Hair follicular keratinocyte (primary cell): ENCODE data around the gene CLCN1. TPM values are rescaled to one million over a fixed set of nuclear protein-coding genes. Genes with fewer than 3 reads are reported as not detected.

Source experiments
- total RNA-seq: library from RNA; depleted of rRNA; stranded (reverse); fragments of >200 nt; gene quantifications from 2 replicates; pipeline ENCODE4 v1.2.3, GENCODE V29; 2015

The CLCN1 gene
- 0.08 TPM in 1 of 2 replicates, not detected in the other for total RNA-seq

DNA sequence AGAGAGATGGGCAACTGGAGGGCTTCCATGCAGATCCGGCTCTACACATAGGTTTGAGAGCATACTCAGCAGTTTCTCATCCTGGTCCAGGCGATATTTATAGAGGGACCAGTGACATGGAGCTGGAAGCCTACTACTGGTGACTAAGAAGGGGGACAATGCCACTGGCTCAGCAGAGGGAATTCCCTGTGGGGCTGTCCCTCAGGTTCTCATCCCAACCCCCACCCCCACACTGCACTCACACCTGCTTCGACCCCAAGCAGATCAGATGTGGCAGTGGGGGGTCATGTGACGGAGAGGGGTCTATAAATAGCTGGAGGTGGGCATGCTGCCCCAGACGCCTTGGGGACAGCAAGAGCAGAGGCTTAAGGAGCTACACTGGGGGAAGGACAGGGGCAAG lies at the start of gene CLCN1:
CLCN1 (plus strand) TSS at position 336 of the 400 bp plus-strand sequence. CDS start 102 bp downstream, outside the sequence.

DNA sequence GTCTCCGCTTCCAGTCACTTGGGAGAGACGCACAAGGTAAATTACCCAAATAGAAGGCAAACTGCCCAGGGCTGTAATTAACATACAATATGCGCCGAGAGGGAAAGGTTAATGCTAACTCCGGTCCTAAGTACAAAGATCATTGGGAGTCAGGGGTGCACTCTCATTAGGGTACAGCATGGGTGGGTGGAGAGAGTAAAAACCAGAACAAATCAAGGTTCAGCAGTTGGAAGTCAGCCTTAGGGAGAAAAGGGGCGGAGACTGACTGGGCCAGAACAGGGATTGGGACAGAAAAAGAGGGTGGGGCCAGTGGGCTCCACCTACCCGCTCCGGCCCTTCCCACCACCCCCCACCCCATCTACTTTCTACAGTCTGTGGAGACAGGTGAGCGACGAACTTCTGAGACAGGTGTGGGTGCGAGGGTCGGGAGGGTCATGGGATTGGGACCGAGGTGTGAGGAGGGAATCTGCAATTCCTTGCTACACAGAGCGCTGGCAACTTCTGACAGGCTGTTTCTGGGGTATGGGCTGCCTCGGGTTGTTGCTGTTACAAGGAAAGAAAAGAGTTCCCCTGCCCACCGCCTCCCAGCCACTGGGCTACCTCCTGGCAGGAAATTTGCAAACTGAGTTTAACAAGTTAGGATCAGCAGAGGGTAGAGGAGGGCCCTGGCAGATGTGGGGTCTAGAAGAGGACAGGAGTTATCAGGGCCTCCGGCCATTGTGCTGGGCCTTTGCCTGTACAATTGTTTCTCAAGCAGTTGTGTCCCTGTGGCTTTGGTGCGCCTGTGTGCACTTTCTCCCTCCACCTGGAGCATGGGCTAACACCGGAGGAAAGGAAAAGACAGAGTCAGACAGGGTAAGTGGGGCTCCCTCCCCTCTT lies 31.1 kb upstream of the CLCN1 start, which contains the start of gene TMEM139:
TMEM139 (plus strand) TSS at position 368 of the 879 bp plus-strand sequence. CDS start 1,000 bp downstream, outside the sequence.

DNA sequence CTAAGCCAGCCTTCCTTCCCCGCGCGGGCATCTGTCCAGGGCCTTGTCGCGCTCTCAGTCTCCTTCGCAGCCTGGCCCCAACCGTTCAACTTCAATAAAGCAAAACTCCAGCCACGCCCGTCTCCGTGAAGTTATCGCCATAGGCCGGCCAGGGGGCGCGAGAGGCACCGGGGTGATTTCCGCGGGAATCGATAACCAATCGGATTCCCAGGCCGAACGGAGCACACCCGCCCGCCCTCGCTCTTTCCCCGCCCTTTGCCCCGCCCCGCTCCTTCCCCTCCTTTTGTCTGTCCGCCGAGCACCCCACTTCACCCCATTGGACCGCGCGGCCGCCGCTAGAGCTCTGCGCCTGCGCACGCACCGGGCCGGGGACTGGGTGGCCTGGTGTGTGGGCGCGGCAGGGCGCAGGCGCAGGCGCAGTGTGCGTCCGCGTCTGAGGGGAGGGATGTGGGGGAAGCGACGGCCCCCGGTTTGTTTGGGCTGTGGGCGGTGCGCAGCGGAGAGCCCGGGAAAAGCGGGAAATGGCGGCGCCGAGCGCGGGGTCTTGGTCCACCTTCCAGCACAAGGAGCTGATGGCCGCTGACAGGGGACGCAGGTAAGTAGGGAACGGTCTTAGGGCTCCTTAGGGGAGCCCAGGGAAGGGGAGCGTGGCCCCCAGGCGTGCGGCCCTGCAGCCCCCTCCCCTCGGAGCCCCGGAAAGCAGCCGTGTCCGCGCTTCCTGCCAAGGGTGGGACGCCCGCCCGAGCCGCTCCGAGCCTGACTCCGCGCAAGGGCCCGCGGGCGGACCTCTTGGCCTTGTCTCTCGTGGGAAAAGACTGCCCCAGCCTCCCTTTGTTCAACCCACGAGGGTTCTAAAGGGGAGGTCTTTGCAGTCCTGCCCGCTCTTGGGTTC lies 27.7 kb upstream of the CLCN1 start, which contains the start of gene CASP2:
CASP2 (plus strand) TSS at position 417 of the 892 bp plus-strand sequence; CDS start at position 522, 105 bp downstream.

DNA sequence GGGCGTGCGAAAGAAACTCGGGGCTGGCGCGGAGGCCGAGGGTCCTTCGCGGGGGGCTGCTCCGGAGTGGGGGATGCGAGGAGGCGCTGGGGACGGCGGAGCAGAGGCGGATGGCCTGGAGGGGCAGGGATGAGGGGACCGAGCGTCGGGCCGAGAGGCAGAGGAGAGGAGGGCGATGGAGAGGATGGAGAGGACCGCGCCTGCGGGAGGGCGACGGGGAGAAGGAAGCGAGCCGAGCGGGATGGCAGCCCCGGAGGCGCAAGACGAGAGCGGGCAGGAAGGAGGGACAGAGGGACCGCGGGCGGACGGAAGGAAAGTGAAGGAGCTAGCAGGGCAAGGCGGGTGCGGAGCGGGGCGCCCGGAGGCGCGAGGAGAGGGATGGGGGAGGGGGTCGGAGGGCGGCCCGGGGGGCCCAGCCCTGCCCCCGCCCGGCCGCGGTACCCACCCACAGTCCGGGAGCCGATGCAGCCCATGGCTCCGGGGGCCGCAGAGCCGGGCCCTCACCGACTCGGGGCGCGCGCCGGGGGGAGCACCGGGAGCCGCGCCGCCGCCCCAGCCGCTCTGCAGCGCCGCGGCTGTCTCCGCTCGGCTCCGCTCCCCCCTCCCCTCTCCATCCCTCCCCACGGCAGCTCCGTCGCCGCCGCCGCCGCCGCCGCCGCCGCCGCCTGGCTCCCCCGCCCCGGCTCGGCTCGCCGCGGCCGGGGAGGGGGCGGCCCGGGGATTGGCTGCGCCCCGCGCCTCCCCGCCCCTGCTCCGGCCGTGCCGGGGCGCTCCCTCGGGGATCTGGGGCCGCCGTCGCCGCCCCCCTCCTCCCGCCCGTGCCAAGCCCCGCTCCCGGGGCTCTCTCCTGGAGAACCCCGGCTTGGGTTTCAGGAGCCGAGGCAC lies 46.5 kb downstream of the CLCN1 start, which contains the start of gene FAM131B:
FAM131B (minus strand) TSS at position 583 of the 885 bp plus-strand sequence; CDS start at position 473, 110 bp downstream.

DNA sequence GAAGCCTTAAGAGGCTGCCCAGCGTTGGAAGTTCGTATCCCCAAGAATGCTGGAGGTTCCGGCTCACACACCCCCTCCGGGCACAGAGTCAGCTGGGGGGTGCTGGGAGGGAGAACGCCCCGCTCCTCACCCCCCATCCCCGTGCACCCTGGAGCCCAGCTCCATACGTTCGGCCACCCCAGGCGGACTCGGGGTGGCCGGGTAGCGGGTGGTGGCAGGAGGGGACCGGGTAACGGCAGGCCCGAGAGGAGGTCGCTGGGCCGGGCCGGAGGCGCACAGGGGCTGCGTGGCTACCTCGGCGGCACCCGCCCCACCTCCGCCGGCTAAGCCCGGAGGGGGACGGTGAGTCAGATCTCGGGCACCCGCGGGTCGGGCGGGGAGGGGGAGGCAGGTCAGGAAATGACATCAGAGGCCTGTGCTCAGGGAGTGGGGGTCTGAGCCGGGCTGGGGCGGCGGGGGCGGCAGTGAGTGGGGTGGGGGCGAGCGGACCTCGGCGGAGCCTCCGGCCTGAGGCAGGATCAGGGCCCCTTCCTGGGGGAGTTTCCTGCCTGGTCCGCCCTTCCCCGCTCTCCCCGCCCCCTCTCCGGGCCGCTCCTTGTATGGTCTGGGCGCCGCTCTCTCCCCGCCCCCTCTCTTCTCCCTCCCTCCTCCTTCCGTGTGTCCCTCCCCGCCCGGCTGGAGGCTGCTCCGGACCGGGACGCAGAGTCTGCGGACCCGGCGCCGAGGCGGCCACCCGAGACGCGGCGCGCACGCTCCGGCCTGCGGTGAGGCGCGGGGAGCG lies 64.9 kb downstream of the CLCN1 start, which contains the start of gene ZYX:
ZYX (plus strand) TSS at position 700 of the 781 bp plus-strand sequence. CDS start 227 bp downstream, outside the sequence.

Other genes with a start within 250 kb of the CLCN1 start
- gene PIP, start 184.0 kb upstream of the CLCN1 start, total RNA-seq = not detected in 2 replicates
- not detected in 2 replicates for gene TAS2R39, start 132.7 kb upstream of the CLCN1 start, total RNA-seq
- gene TAS2R40, start 94.1 kb upstream of the CLCN1 start, total RNA-seq = not detected in 2 replicates
- gene GSTK1, start 52.7 kb upstream of the CLCN1 start, total RNA-seq = 118 and 175 TPM in 2 replicates
- 7.1 and 8.9 TPM in 2 replicates for gene TMEM139, start 31.2 kb upstream of the CLCN1 start, total RNA-seq
- 9.4 and 17.2 TPM in 2 replicates for gene CASP2, start 27.8 kb upstream of the CLCN1 start, total RNA-seq
- 0.08 and 0.19 TPM in 2 replicates for gene FAM131B, start 46.6 kb downstream of the CLCN1 start, total RNA-seq
- gene ZYX, start 65.2 kb downstream of the CLCN1 start, total RNA-seq = 78.2 and 95.9 TPM in 2 replicates
- 35.5 and 37.2 TPM in 2 replicates for gene EPHA1, start 92.7 kb downstream of the CLCN1 start, total RNA-seq
- not detected in 2 replicates for gene TAS2R60, start 127.3 kb downstream of the CLCN1 start, total RNA-seq
- gene TAS2R41, start 161.8 kb downstream of the CLCN1 start, total RNA-seq = not detected in 2 replicates